HG03135 (cell line): Measurements from ENCODE around the gene NRXN2.

Source experiments
- ATAC-seq: cut with Tn5 transposase; IDR thresholded peaks from one replicate; pipeline ENCODE4 v1.9.1; 2021; ENCODE audit warnings: mild to moderate bottlenecking, moderate library complexity; ENCODE audit not compliant: unreplicated experiment

Gene NRXN2

GRCh38 chr11:64722141-64723065, 594 bp downstream of the NRXN2 start:
- no peak for ATAC-seq

GRCh38 chr11:64721359-64721699, 1.7 kb downstream of the NRXN2 start:
- ATAC-seq: no peak

GRCh38 chr11:64720640-64721358, 2.2 kb downstream of the NRXN2 start:
- no peak for ATAC-seq

GRCh38 chr11:64720167-64720566, 2.8 kb downstream of the NRXN2 start:
- no peak for ATAC-seq

GRCh38 chr11:64719406-64719805, 3.6 kb downstream of the NRXN2 start:
- ATAC-seq: no peak

GRCh38 chr11:64718780-64719124, 4.2 kb downstream of the NRXN2 start:
- no peak for ATAC-seq

- ATAC-seq: no peak
Measured at GRCh38 chr11:64718084-64718779, 4.8 kb downstream of the NRXN2 start.

GRCh38 chr11:64717268-64717578, 5.8 kb downstream of the NRXN2 start:
- ATAC-seq: no peak

- no peak for ATAC-seq
Measured at GRCh38 chr11:64716473-64717267, 6.3 kb downstream of the NRXN2 start.

- ATAC-seq: no peak
Measured at GRCh38 chr11:64715756-64716472, 7.1 kb downstream of the NRXN2 start.

- no peak for ATAC-seq
Measured at GRCh38 chr11:64715110-64715509, 7.9 kb downstream of the NRXN2 start.

GRCh38 chr11:64714666-64715065, 8.3 kb downstream of the NRXN2 start:
- no peak for ATAC-seq

- no peak for ATAC-seq
Measured at GRCh38 chr11:64713781-64714363, 9.1 kb downstream of the NRXN2 start.

GRCh38 chr11:64713016-64713707, 9.8 kb downstream of the NRXN2 start:
- ATAC-seq: no peak

GRCh38 chr11:64712430-64713015, 10.5 kb downstream of the NRXN2 start:
- ATAC-seq: no peak

- ATAC-seq: no peak
Measured at GRCh38 chr11:64711956-64712362, 11.0 kb downstream of the NRXN2 start.

- ATAC-seq: no peak
Measured at GRCh38 chr11:64711138-64711955, 11.7 kb downstream of the NRXN2 start.

- ATAC-seq: no peak
Measured at GRCh38 chr11:64710418-64711137, 12.4 kb downstream of the NRXN2 start.
